B cell (primary cell): ENCODE results near the gene HOGA1. TPM values are rescaled to one million over a fixed set of nuclear protein-coding genes. Genes with fewer than 3 reads are reported as not detected.

Experiments
- ATAC-seq: fragments of 200-7000 bp; cut with Tn5 transposase; one replicate; pipeline ENCODE4 v1.10.0; 2021; ENCODE audit warnings: low read depth, mild to moderate bottlenecking, moderate number of reproducible peaks, moderate library complexity
- CTCF ChIA-PET: fragments of 350-600 bp; sonication (Branson Sonifier 250); formaldehyde crosslinking; loops from one replicate; lab custom pipeline; 2021; ENCODE audit warnings: antibody characterized with exemption, inconsistent platforms; lab: Charles Lee
- POLR2A ChIA-PET: fragments of 350-600 bp; sonication (Branson Sonifier 250); formaldehyde crosslinking; loops from one replicate; lab custom pipeline; 2021; ENCODE audit warnings: antibody characterized with exemption; lab: Charles Lee
- DNase-seq: peaks from one replicate; pipeline ENCODE4 v3.0.0; 2013
- H2AFZ ChIP-seq: 2 replicates; pipeline ENCODE4 v1.6.1; 2012; ENCODE audit warnings: mild to moderate bottlenecking, low read depth, low read length; ENCODE audit not compliant: insufficient read depth, poor library complexity, severe bottlenecking
- H3K27ac ChIP-seq, 2 donors: 1 replicate in 1 of 2; 2 replicates in 1 of 2; pipeline ENCODE4 v1.5.1; 2012 to 2013; ENCODE audit warnings: low read length in 2 of 2, mild to moderate bottlenecking in 2 of 2, moderate library complexity in 1 of 2
- H3K27me3 ChIP-seq, 4 experiments: fragments of 200-600 bp in 1 of 4; sonication (generic) in 1 of 4; replicated peaks in 1 of 4; 1 replicate in 2 of 4; 2 replicates in 2 of 4; pipeline versions ENCODE4 v1.6.1 to v1.7.0; 2013 to 2016; ENCODE audit warnings: low read length in 3 of 4, mild to moderate bottlenecking in 2 of 4, mixed read lengths in 1 of 4, moderate library complexity in 1 of 4; ENCODE audit not compliant: insufficient read depth in 4 of 4, control insufficient read depth in 3 of 4; ENCODE audit errors: control extremely low read depth in 1 of 4
- H3K36me3 ChIP-seq, 2 experiments: replicated peaks in 1 of 2; 1 replicate in 1 of 2; 2 replicates in 1 of 2; pipeline versions ENCODE4 v1.6.1 to v1.7.1; 2013; ENCODE audit warnings: low read length in 1 of 2; ENCODE audit not compliant: insufficient read depth in 2 of 2, control insufficient read depth in 1 of 2; ENCODE audit errors: control extremely low read depth in 1 of 2, extremely low read depth in 1 of 2
- H3K4me1 ChIP-seq, 2 donors: fragments of 200-600 bp in 1 of 2; sonication (generic) in 1 of 2; 1 replicate in 1 of 2; 2 replicates in 1 of 2; pipeline versions ENCODE4 v1.5.1 to v1.6.1; 2013 to 2017; ENCODE audit warnings: low read length in 2 of 2; ENCODE audit not compliant: control insufficient read depth in 2 of 2, insufficient read depth in 2 of 2
- H3K4me2 ChIP-seq: replicated peaks from 2 replicates; pipeline ENCODE3; 2012; ENCODE audit warnings: mild to moderate bottlenecking, low read depth, low read length; ENCODE audit not compliant: poor library complexity, severe bottlenecking
- H3K4me3 ChIP-seq, 5 experiments: fragments of 200-600 bp in 1 of 5; sonication (generic) in 1 of 5; 1 replicate in 3 of 5; 2 replicates in 2 of 5; pipeline versions ENCODE4 v1.5.1 to v1.7.0; 2011 to 2016; ENCODE audit warnings: low read length in 4 of 5, mild to moderate bottlenecking in 4 of 5, low read depth in 2 of 5, control low read depth in 1 of 5, moderate library complexity in 1 of 5; ENCODE audit not compliant: insufficient read depth in 1 of 5; ENCODE audit errors: control extremely low read depth in 1 of 5, extremely low read depth in 1 of 5
- H3K79me2 ChIP-seq: fragments of 200-600 bp; sonication (generic); one replicate; pipeline ENCODE4 v1.6.0; 2016; ENCODE audit warnings: low read length; ENCODE audit not compliant: control insufficient read depth, insufficient read depth
- H3K9ac ChIP-seq: fragments of 200-600 bp; sonication (generic); 2 replicates; pipeline ENCODE4 v1.6.1; 2017; ENCODE audit warnings: mild to moderate bottlenecking, low read length, moderate library complexity
- H3K9me3 ChIP-seq, 3 donors: one replicate each; pipeline versions ENCODE4 v1.6.1 to v1.7.1; 2013; ENCODE audit warnings: low read length in 2 of 3; ENCODE audit not compliant: control insufficient read depth in 2 of 3, insufficient read depth in 1 of 3; ENCODE audit errors: control extremely low read depth in 1 of 3
- H4K20me1 ChIP-seq: 2 replicates; pipeline ENCODE4 v1.6.0; 2012; ENCODE audit warnings: mild to moderate bottlenecking, low read length; ENCODE audit not compliant: insufficient read depth, control insufficient read depth, poor library complexity, severe bottlenecking
- H3K27ac Mint-ChIP-seq: one replicate; pipeline ENCODE4 v1.8.0; 2021; ENCODE audit warnings: mixed read lengths
- H3K27me3 Mint-ChIP-seq: one replicate; pipeline ENCODE4 v1.8.0; 2021; ENCODE audit warnings: mixed read lengths
- H3K4me1 Mint-ChIP-seq: one replicate; pipeline ENCODE4 v1.8.0; 2021; ENCODE audit warnings: mixed read lengths
- H3K4me3 Mint-ChIP-seq: one replicate; pipeline ENCODE4 v1.8.0; 2021; ENCODE audit warnings: mixed read lengths
- H3K9me3 Mint-ChIP-seq: one replicate; pipeline ENCODE4 v1.8.0; 2022; ENCODE audit warnings: mixed read lengths; ENCODE audit not compliant: insufficient read depth
- EZH2 ChIP-seq: IDR thresholded peaks from 2 replicates; pipeline ENCODE4 v1.6.1; 2012; ENCODE audit warnings: borderline replicate concordance, low read depth, mild to moderate bottlenecking, moderate library complexity, low read length; ENCODE audit not compliant: insufficient read depth, poor library complexity, severe bottlenecking
- WGBS: methylation state at CpG from one replicate; pipeline ENCODE4 v1.1.5; 2013; ENCODE audit warnings: missing lambda C conversion rate; ENCODE audit not compliant: insufficient coverage; 5-methylcytosine and 5-hydroxymethylcytosine counted together
- intact Hi-C: fragments of 100-400 bp; cut with micrococcal nuclease; formaldehyde crosslinking; loops from one replicate; pipeline ENCODE4 v1.10.0; 2022
- polyA plus RNA-seq: library from polyadenylated mRNA; depleted of rRNA; stranded (reverse); fragments of >200 nt; gene quantifications from 2 replicates; pipeline ENCODE4 v1.2.3, GENCODE V29; 2012
- total RNA-seq, 2 donors: library from RNA; stranded (reverse); fragments of 120-200 nt in 1 of 2; gene quantifications; 1 replicate in 1 of 2; 2 replicates in 1 of 2; pipeline versions ENCODE4 v1.2.3 to v1.2.4, GENCODE V29; 2013 to 2022
- TF ChIP-seq, protein P1 (sequence below): fragments of 200-600 bp; IDR thresholded peaks from one replicate; pipeline ENCODE4 v1.8.0; 2022; ENCODE audit warnings: antibody characterized with exemption, mild to moderate bottlenecking

Gene HOGA1
- total and polyA plus RNA-seq, 2 donors (not counting 1 experiment from before 2014, with no cell fraction given): not detected

DNA sequence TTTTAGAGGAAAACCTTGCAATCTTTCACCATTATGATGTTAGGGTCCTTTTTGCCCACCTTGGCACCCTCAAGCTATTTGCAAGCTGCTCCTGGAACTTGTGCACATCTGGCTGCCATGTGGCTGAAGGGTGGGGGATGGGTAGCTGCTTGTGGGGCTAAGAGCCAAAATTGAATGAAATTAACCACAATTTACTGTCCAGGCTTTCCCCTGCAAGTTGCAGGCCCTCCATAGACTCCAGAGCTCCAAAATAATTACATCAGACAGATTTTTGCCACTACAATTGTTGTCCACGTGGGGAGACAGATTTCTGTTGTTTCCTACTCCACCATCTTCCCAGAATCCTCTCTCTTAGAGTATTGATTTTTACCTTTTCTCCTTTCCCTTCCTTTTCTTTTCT is 75.4 kb downstream of the HOGA1 start:
- TF ChIP-seq EZH2: no peak
- TF ChIP-seq, protein P1, sequence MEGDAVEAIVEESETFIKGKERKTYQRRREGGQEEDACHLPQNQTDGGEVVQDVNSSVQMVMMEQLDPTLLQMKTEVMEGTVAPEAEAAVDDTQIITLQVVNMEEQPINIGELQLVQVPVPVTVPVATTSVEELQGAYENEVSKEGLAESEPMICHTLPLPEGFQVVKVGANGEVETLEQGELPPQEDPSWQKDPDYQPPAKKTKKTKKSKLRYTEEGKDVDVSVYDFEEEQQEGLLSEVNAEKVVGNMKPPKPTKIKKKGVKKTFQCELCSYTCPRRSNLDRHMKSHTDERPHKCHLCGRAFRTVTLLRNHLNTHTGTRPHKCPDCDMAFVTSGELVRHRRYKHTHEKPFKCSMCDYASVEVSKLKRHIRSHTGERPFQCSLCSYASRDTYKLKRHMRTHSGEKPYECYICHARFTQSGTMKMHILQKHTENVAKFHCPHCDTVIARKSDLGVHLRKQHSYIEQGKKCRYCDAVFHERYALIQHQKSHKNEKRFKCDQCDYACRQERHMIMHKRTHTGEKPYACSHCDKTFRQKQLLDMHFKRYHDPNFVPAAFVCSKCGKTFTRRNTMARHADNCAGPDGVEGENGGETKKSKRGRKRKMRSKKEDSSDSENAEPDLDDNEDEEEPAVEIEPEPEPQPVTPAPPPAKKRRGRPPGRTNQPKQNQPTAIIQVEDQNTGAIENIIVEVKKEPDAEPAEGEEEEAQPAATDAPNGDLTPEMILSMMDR: no peak
- H3K9ac ChIP-seq: no peak overlapping the region
- no peak overlapping the region for H3K27ac ChIP-seq
- H4K20me1 ChIP-seq: no peaks in the 10 kb centered on the region
- H3K27me3 ChIP-seq: no peaks in the 10 kb centered on the region
- ATAC-seq: no peak
- H3K36me3 ChIP-seq: peaks cover 8 to 36% of the 10 kb centered on the region in 2 experiments
- ChIA-PET CTCF (no interaction called here), POLR2A (interaction anchor here (0.7 kb wide), 2 partner anchors 19 to 801 kb away, joined by 4 to 5 read pairs; no protein-coding TSS in a partner anchor)
- H3K27me3 Mint-ChIP-seq: no peaks in the 10 kb centered on the region
- no peaks in the 10 kb centered on the region for H3K9me3 Mint-ChIP-seq
- no peak overlapping the region for H3K4me2 ChIP-seq
- H3K4me1 ChIP-seq: no peaks in the 10 kb centered on the region
- no peak overlapping the region for H3K4me3 Mint-ChIP-seq
- no peak overlapping the region for H3K4me3 ChIP-seq
- H3K27ac Mint-ChIP-seq: no peak overlapping the region
- no peak overlapping the region for H2AFZ ChIP-seq
- no peaks in the 10 kb centered on the region for H3K4me1 Mint-ChIP-seq
- no peaks in the 10 kb centered on the region for H3K79me2 ChIP-seq
- intact Hi-C loops: no loop called here
- no CpG with 5 or more reads among the region's 1 CpG for WGBS
- DNase-seq: no peak
- no peaks in the 10 kb centered on the region for H3K9me3 ChIP-seq

Other genes starting within 250 kb of the HOGA1 start
- gene FRAT2, start 249.7 kb upstream of the HOGA1 start, total RNA-seq: 30.2 and 31.5 TPM in 2 replicates
- 4.1 and 4.9 TPM in 2 replicates for gene FRAT2, start 249.7 kb upstream of the HOGA1 start, polyA plus RNA-seq
- gene RRP12, start 183.0 kb upstream of the HOGA1 start, total RNA-seq: 33.6 and 35.7 TPM in 2 replicates
- 19.3 and 22.8 TPM in 2 replicates for gene RRP12, start 183.0 kb upstream of the HOGA1 start, polyA plus RNA-seq
- 80.3 and 83.4 TPM in 2 replicates for gene PGAM1, start 158.2 kb upstream of the HOGA1 start, total RNA-seq
- 28.8 and 48.7 TPM in 2 replicates for gene PGAM1, start 158.2 kb upstream of the HOGA1 start, polyA plus RNA-seq
- 44.5 and 49.0 TPM in 2 replicates for gene EXOSC1, start 138.4 kb upstream of the HOGA1 start, total RNA-seq
- 26.4 and 32.2 TPM in 2 replicates for gene EXOSC1, start 138.4 kb upstream of the HOGA1 start, polyA plus RNA-seq
- gene ZDHHC16, start 138.2 kb upstream of the HOGA1 start, total RNA-seq: 35.6 and 41.5 TPM in 2 replicates
- gene ZDHHC16, start 138.2 kb upstream of the HOGA1 start, polyA plus RNA-seq: 21.0 and 24.1 TPM in 2 replicates
- gene MMS19, start 86.0 kb upstream of the HOGA1 start, total RNA-seq: 78.0 and 82.1 TPM in 2 replicates
- gene MMS19, start 86.0 kb upstream of the HOGA1 start, polyA plus RNA-seq: 102 TPM in 2 replicates
- 1.7 and 1.8 TPM in 2 replicates for gene UBTD1, start 85.5 kb upstream of the HOGA1 start, total RNA-seq
- gene UBTD1, start 85.5 kb upstream of the HOGA1 start, polyA plus RNA-seq: 1.2 and 1.3 TPM in 2 replicates
- not detected in 2 replicates for gene ANKRD2, start 11.6 kb upstream of the HOGA1 start, total RNA-seq
- gene ANKRD2, start 11.6 kb upstream of the HOGA1 start, polyA plus RNA-seq: not detected in 2 replicates
- gene C10orf62, start 5.3 kb downstream of the HOGA1 start, total RNA-seq: not detected in 2 replicates
- not detected in 2 replicates for gene C10orf62, start 5.3 kb downstream of the HOGA1 start, polyA plus RNA-seq
- 2.8 TPM in 2 replicates for gene MORN4, start 49.1 kb downstream of the HOGA1 start, total RNA-seq
- gene MORN4, start 49.1 kb downstream of the HOGA1 start, polyA plus RNA-seq: 1.5 TPM in 2 replicates
- gene PI4K2A, start 56.3 kb downstream of the HOGA1 start, total RNA-seq: 17.7 and 18.4 TPM in 2 replicates
- gene PI4K2A, start 56.3 kb downstream of the HOGA1 start, polyA plus RNA-seq: 7.9 and 26.6 TPM in 2 replicates
- 3.4 and 3.9 TPM in 2 replicates for gene AVPI1, start 102.9 kb downstream of the HOGA1 start, total RNA-seq
- 3.6 and 4.0 TPM in 2 replicates for gene AVPI1, start 102.9 kb downstream of the HOGA1 start, polyA plus RNA-seq
- gene MARVELD1, start 129.3 kb downstream of the HOGA1 start, total RNA-seq: 0.54 and 0.80 TPM in 2 replicates
- 0.26 and 0.45 TPM in 2 replicates for gene MARVELD1, start 129.3 kb downstream of the HOGA1 start, polyA plus RNA-seq
- gene ZFYVE27, start 152.7 kb downstream of the HOGA1 start, total RNA-seq: 79.0 and 79.7 TPM in 2 replicates
- gene ZFYVE27, start 152.7 kb downstream of the HOGA1 start, polyA plus RNA-seq: 50.4 and 55.2 TPM in 2 replicates
- not detected in 2 replicates for gene SFRP5, start 187.6 kb downstream of the HOGA1 start, total RNA-seq
- not detected in 2 replicates for gene SFRP5, start 187.6 kb downstream of the HOGA1 start, polyA plus RNA-seq